ENCODE data around the gene PCNX1.
"Not testable (repeated sequence)": the region's sequence is repeated elsewhere in the genome, so short reads cannot be mapped to it uniquely, and the experiment has no call there.

PCNX1 gene

GRCh38 chr14:70916300-70916699, 9.0 kb downstream of the PCNX1 start:
- no peak for DNase-seq (ENCODE audit: low read depth)

- no peak for DNase-seq (ENCODE audit: low read depth)
Measured at GRCh38 chr14:70916799-70917198, 9.5 kb downstream of the PCNX1 start.

DNA sequence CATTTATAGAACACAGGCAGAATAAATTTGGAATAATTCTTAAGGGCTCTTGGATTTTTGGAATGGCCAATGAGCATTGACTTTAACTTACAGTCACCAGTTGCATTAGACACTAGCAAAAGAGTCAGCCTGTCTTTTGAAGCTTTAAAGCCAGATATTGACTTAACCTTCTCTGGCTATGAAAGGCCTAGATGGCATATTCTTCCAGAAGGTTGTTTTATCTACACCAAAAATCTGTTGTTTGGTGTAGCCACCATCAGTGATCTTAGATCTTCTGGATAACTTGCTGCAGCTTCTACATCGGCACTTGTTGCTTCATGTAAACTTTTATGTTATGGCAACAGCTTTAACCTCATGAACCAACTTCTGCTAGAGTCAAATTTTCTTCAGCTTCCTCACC, 10.4 kb downstream of the PCNX1 start:
- no peak for DNase-seq (ENCODE audit: low read depth)

DNA sequence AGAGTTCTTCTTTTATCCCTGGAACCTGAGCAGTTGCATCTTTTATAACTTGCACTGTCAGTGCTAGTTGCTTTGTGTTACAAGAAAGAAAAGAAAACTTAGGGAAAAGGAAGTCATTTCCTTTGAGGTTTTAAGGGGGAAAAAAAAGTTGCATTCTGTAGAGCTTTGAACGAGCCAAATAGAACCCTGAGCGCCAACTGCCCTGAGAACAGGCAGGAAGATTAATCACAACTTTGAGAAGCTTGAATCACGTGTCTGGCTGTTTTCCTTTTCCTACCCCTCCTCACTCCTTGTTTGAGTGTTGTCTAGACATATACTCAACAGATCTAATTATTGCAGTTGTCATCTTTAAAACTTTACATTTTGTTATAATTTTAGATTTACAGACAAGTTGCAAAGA, 12.5 kb downstream of the PCNX1 start:
- no peak for DNase-seq (ENCODE audit: low read depth)

DNA sequence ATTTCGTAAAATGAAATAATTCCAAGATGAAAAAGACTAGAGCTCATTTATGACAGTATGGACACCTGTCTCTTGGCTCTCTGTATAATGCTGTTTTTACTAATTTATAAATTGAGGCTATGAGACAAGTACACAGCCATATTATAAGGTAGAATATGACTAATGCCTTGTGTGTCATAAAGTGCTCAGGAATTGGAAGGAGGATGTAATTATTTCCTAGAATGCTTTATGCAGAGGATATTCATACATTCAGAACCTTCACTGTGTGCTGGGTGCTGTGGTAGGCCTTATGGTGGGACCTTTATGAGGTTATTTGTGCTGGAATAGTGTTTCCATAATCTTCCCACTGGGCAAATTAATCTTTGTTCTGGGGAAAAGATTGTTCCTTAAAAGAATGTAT, 13.3 kb downstream of the PCNX1 start:
- no peak for DNase-seq (ENCODE audit: low read depth)

GRCh38 chr14:70921669-70922068, 14.4 kb downstream of the PCNX1 start:
- no peak for DNase-seq (ENCODE audit: low read depth)

- no peak for DNase-seq (ENCODE audit: low read depth)
Measured at GRCh38 chr14:70924521-70924920, 17.3 kb downstream of the PCNX1 start.

GRCh38 chr14:70926235-70926830, 19.1 kb downstream of the PCNX1 start:
- no peak for DNase-seq (ENCODE audit: low read depth)

- DNase-seq (ENCODE audit: low read depth): no peak
Measured at GRCh38 chr14:70931008-70931407, 23.7 kb downstream of the PCNX1 start.

- no peak for DNase-seq (ENCODE audit: low read depth)
Measured at GRCh38 chr14:70934084-70934483, 26.8 kb downstream of the PCNX1 start.

DNA sequence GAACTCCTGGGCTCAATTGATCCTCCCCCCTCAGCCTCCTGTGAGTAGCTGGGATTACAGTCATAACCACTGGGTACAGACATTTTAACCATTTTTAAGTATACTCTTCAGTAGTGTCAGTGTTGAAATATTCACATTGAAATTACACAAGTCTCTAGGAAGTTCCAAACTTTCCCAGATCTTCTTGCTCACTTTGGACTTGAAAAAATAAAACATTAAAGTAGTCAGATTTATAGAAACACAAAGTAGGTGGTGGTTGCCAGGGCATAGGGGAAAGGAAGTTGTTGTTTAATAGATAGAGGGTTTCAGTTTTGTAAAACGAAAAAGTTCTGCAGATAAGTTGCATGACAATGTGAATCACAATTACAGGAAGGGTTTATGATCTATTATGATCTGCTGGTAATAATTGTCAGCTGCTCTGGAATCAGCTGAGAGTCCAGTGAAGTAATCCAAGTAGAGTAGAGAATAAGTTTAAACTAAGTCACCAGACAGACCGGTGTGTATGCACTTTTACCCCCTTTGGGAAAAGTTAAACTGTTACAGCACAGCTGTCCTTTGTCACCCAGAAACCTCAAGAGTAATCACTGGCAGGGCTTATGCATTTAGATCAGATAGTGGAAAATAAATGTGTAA, 27.4 kb downstream of the PCNX1 start:
- DNase-seq (ENCODE audit: low read depth): no peak

DNA sequence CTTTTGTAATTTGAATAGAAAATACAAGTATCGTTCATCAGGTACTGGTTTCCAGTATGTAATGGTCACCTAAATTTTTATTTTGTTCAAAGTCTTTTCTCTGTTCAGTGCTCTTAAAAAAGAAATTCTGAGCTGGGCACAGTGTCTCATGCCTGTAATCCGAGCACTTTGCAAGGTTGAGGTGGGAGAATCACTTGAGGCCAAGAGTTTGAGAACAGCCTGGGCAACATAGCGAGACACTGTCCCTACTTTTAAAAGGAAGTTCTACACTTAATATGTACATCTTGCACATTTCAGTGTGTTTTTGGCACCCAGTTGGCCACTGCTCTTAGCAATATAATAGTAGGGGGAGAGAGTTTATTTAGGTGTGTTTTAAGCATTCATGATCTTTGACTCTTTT, 27.9 kb downstream of the PCNX1 start:
- DNase-seq (ENCODE audit: low read depth): no peak

DNA sequence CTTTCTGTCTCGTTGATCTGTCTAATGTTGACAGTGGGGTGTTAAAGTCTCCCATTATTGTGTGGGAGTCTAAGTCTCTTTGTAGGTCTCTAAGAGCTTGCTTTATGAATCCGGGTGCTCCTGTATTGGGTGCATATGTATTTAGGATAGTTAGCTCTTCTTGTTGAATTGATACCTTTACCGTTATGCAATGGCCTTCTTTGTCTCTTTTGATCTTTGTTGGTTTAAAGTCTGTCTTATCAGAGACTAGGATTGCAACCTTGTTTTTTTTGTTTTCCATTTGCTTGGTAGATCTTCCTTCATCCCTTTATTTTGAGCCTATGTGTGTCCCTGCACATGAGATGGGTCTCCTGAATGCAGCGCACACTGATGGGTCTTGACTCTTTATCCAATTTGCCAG, 32.4 kb downstream of the PCNX1 start:
- DNase-seq (ENCODE audit: low read depth): not testable (repeated sequence)

- DNase-seq (ENCODE audit: low read depth): peak; percentile 36
Measured at GRCh38 chr14:70941637-70942341, 34.5 kb downstream of the PCNX1 start.

DNA sequence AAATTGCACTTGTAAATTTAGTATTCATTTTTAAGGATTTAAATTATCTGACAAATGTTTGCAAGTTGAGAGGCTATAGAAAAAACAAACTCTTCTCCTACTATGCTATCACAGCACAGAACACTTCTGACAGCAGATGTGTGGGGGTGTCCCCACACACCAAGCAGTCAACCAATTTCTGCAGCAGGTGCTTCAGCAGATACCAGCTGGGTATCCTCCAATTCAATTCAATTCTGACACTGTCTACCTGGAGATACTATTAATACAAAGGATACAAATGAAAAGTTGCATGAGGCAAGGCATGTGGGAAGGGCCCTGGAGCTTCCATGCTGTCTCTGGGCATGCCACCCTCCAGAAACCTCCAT, 35.1 kb downstream of the PCNX1 start:
- no peak for DNase-seq (ENCODE audit: low read depth)

- DNase-seq (ENCODE audit: low read depth): not testable (repeated sequence)
Measured at GRCh38 chr14:70942721-70943120, 35.5 kb downstream of the PCNX1 start.

DNA sequence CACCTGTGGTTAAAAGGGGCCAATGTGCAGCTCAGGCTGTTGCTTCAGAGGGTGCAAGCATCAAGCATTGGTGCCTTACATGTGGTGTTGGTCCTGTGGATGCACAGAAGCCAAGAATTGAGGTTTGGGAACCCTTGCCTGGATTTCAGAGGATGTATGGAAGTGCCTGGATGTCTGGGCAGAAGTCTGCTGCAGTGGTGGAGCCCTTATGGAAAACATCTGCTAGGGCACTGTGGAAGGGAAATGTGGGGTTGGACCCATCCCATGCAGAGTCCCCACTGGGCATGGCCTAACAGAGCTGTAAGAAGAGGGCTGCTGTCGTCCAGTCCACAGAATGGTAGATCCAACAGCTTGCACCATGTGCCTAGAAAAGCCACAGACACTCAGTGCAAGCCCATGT, 36.6 kb downstream of the PCNX1 start:
- DNase-seq (ENCODE audit: low read depth): no peak

DNA sequence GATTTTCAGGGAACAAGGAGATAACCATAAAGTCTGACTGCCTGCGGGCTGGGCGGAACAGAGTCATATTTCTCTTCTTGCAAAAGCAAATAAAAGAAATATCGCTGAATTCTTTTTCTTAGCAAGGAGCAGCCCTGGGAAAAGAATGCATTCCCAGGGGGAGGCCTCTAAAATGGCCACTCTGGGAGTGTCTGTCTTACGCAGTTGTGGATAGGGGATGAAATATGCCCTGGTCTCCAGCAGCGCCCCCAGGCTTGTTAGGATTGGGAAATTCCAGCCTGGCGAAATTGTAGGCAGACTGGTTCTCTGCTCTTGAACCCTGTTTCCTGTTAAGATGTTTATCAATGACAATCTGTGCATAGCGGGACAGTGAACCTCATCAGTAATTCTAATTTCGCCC, 40.5 kb downstream of the PCNX1 start:
- no peak for DNase-seq (ENCODE audit: low read depth)

GRCh38 chr14:70952485-70952884, 45.2 kb downstream of the PCNX1 start:
- no peak for DNase-seq (ENCODE audit: low read depth)

- no peak for DNase-seq (ENCODE audit: low read depth)
Measured at GRCh38 chr14:70954068-70954467, 46.8 kb downstream of the PCNX1 start.

- no peak for DNase-seq (ENCODE audit: low read depth)
Measured at GRCh38 chr14:70955543-70956480, 48.6 kb downstream of the PCNX1 start.

DNA sequence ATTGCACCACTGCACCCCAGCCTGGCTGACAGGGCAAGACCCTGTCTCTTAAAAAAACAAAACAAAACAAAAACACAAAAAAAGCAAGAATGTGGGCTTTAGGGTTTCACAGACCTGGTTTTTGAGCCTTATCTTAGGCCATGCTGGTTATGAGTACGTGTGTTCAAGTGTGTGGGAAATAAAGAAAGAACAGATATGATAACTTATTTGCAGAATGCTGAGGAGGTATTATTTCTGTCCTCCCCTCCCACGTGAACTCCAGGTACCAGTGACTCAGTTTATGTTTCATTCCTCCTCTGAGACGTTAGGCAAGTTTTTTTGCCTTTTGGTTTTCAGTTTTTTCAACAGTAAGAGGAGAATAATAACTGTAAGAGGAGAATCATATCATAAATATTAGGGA, 49.3 kb downstream of the PCNX1 start:
- DNase-seq (ENCODE audit: low read depth): no peak

GRCh38 chr14:70957710-70958109, 50.5 kb downstream of the PCNX1 start:
- DNase-seq (ENCODE audit: low read depth): no peak

Data from activated T-cell treated with anti-CD3 and anti-CD28 coated beads for 24 hours (primary cell).